ENCODE measurements around the gene SDR42E2.

The SDR42E2 gene

DNA sequence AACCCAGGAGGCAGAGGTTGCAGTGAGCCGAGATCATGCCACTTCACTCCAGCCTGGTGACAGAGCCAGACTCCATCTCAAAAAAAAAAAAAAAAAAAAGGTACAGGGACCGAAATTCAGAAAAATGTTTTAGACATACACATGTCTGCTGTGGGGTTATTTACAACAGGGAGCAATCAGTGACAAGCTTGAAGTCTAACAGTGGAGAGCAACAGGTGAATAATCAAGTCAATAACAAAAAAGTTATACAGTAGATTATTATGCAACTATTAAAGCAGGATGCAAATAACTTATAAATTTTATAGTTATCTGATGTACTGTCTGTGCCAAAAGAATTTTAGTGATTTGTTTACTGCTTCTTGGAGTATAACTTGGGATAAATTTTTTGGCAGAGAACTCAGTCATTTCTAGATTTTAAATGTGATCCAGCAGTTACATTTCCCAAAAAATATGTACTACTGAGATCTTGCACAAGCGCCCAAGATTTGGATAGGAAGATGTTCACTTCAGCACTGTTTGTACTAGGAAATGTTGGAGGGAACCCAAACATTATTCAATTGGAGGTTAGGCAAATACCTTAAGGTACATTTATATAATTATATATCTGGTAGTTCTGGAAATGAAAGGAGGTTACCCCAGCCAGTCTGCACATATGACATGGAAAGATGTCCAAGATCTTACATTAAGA, 77.9 kb downstream of the SDR42E2 start:
- Histone ChIP-seq H3K9ac (ENCODE audit: low read depth in 1 of 2, low read length in 2 of 2) (no peak overlapping the region), H3K4me3 (ENCODE audit: low read length in 2 of 2) (no peak overlapping the region), H3K36me3 (ENCODE audit: control insufficient read depth in 2 of 2, insufficient read depth in 2 of 2, low read length in 2 of 2) (peaks cover 10 to 11% of the 10 kb centered on the region in 2 donors), H3K27me3 (ENCODE audit: control insufficient read depth in 2 of 2, insufficient read depth in 2 of 2, low read length in 2 of 2) (no peaks in the 10 kb centered on the region), H3K4me1 (ENCODE audit: control insufficient read depth in 2 of 2, insufficient read depth in 2 of 2, low read length in 2 of 2) (peaks cover 9 to 10% of the 10 kb centered on the region in 2 donors), H3K27ac (ENCODE audit: low read depth in 2 of 2, low read length in 2 of 2) (no peak overlapping the region), H3K9me3 (ENCODE audit: control insufficient read depth in 2 of 2, low read length in 2 of 2) (no peaks in the 10 kb centered on the region)

Measured in mucosa of rectum (tissue), 2 donors.